ENCODE results near the gene JUN.

DNA sequence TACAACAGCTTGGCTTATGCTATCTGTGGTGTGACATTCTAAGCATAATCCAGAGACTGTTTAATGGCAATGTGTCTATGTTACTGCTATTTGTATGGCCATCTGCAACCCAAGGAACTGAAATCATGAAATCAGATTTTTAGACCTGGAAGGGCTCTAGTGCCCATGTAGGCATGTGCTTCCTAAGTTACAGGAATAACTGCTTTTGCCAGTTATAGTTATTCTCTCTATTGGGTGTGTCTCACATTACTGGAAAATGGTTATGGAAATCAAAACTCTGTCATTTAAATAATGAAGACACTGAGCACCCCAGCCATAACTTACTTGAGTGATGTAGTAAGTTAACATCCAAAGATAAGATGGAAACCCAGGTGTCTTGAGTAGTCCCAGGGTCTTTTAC is 12.6 kb upstream of the JUN start:
- TF ChIP-seq, protein P1, sequence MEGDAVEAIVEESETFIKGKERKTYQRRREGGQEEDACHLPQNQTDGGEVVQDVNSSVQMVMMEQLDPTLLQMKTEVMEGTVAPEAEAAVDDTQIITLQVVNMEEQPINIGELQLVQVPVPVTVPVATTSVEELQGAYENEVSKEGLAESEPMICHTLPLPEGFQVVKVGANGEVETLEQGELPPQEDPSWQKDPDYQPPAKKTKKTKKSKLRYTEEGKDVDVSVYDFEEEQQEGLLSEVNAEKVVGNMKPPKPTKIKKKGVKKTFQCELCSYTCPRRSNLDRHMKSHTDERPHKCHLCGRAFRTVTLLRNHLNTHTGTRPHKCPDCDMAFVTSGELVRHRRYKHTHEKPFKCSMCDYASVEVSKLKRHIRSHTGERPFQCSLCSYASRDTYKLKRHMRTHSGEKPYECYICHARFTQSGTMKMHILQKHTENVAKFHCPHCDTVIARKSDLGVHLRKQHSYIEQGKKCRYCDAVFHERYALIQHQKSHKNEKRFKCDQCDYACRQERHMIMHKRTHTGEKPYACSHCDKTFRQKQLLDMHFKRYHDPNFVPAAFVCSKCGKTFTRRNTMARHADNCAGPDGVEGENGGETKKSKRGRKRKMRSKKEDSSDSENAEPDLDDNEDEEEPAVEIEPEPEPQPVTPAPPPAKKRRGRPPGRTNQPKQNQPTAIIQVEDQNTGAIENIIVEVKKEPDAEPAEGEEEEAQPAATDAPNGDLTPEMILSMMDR (IDR thresholded peaks at IDR 0.05; ENCODE audit: low read depth, low read length, missing input control), result no peak
- TF ChIP-seq YY1 (IDR thresholded peaks at IDR 0.05) (no peak), JUND (IDR thresholded peaks at IDR 0.05) (no peak), FOXA1 (IDR thresholded peaks at IDR 0.05) (no peak), RAD21 (IDR thresholded peaks at IDR 0.05) (no peak), RXRA (IDR thresholded peaks at IDR 0.05) (no peak), HNF4A (conservative IDR thresholded peaks at IDR 0.05) (no peak), GABPA (IDR thresholded peaks at IDR 0.05 in 1 of 2, conservative IDR thresholded peaks at IDR 0.05 in 1 of 2) (no peak), TAF1 (conservative IDR thresholded peaks at IDR 0.05) (no peak), SP1 (IDR thresholded peaks at IDR 0.05) (no peak)
- TF ChIP-seq, protein P2, sequence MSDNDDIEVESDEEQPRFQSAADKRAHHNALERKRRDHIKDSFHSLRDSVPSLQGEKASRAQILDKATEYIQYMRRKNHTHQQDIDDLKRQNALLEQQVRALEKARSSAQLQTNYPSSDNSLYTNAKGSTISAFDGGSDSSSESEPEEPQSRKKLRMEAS (IDR thresholded peaks at IDR 0.05), result no peak
- TF ChIP-seq, protein P3, sequence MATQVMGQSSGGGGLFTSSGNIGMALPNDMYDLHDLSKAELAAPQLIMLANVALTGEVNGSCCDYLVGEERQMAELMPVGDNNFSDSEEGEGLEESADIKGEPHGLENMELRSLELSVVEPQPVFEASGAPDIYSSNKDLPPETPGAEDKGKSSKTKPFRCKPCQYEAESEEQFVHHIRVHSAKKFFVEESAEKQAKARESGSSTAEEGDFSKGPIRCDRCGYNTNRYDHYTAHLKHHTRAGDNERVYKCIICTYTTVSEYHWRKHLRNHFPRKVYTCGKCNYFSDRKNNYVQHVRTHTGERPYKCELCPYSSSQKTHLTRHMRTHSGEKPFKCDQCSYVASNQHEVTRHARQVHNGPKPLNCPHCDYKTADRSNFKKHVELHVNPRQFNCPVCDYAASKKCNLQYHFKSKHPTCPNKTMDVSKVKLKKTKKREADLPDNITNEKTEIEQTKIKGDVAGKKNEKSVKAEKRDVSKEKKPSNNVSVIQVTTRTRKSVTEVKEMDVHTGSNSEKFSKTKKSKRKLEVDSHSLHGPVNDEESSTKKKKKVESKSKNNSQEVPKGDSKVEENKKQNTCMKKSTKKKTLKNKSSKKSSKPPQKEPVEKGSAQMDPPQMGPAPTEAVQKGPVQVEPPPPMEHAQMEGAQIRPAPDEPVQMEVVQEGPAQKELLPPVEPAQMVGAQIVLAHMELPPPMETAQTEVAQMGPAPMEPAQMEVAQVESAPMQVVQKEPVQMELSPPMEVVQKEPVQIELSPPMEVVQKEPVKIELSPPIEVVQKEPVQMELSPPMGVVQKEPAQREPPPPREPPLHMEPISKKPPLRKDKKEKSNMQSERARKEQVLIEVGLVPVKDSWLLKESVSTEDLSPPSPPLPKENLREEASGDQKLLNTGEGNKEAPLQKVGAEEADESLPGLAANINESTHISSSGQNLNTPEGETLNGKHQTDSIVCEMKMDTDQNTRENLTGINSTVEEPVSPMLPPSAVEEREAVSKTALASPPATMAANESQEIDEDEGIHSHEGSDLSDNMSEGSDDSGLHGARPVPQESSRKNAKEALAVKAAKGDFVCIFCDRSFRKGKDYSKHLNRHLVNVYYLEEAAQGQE (IDR thresholded peaks at IDR 0.05), result no peak
- TF ChIP-seq, protein P4, sequence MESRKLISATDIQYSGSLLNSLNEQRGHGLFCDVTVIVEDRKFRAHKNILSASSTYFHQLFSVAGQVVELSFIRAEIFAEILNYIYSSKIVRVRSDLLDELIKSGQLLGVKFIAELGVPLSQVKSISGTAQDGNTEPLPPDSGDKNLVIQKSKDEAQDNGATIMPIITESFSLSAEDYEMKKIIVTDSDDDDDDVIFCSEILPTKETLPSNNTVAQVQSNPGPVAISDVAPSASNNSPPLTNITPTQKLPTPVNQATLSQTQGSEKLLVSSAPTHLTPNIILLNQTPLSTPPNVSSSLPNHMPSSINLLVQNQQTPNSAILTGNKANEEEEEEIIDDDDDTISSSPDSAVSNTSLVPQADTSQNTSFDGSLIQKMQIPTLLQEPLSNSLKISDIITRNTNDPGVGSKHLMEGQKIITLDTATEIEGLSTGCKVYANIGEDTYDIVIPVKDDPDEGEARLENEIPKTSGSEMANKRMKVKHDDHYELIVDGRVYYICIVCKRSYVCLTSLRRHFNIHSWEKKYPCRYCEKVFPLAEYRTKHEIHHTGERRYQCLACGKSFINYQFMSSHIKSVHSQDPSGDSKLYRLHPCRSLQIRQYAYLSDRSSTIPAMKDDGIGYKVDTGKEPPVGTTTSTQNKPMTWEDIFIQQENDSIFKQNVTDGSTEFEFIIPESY (IDR thresholded peaks at IDR 0.05), result no peak

Measured in liver (tissue), 3 donors.